H9 (cell line): Measurements from ENCODE around the gene PGBD5. TPM values are rescaled to one million over a fixed set of nuclear protein-coding genes. Genes with fewer than 3 reads are reported as not detected.

Source experiments
- DNase-seq: peaks from one replicate; pipeline ENCODE4 v3.0.0-alpha.2; 2017
- H2AFZ ChIP-seq: one replicate; pipeline ENCODE4 v1.6.1; 2013; ENCODE audit warnings: mild to moderate bottlenecking, low read length, control low read depth, moderate library complexity
- H2AK5ac ChIP-seq: 2 replicates; pipeline ENCODE4 v1.6.1; 2013; ENCODE audit warnings: low read length, control low read depth, mixed read lengths; ENCODE audit not compliant: insufficient read length
- H2BK120ac ChIP-seq: one replicate; pipeline ENCODE4 v1.6.1; 2013; ENCODE audit warnings: low read depth, mild to moderate bottlenecking, low read length, control low read depth, inconsistent platforms; ENCODE audit not compliant: poor library complexity, severe bottlenecking
- H2BK12ac ChIP-seq: 2 replicates; pipeline ENCODE4 v1.6.1; 2013; ENCODE audit warnings: low read length, control low read depth, mixed read lengths, low read depth; ENCODE audit not compliant: insufficient read length
- H2BK15ac ChIP-seq: 2 replicates; pipeline ENCODE4 v1.6.1; 2013; ENCODE audit warnings: low read depth, low read length, control low read depth
- H2BK20ac ChIP-seq: one replicate; pipeline ENCODE4 v1.6.1; 2013; ENCODE audit warnings: low read depth, mild to moderate bottlenecking, low read length, control low read depth, inconsistent platforms; ENCODE audit not compliant: poor library complexity, severe bottlenecking
- H2BK5ac ChIP-seq: 2 replicates; pipeline ENCODE4 v1.6.1; 2013; ENCODE audit warnings: low read length, control low read depth, mixed read lengths; ENCODE audit not compliant: insufficient read length
- H3K14ac ChIP-seq: 2 replicates; pipeline ENCODE4 v1.6.1; 2013; ENCODE audit warnings: low read length, control low read depth; ENCODE audit not compliant: insufficient read depth
- H3K18ac ChIP-seq: 2 replicates; pipeline ENCODE4 v1.6.1; 2013; ENCODE audit warnings: low read depth, mild to moderate bottlenecking, mixed read lengths, low read length, control low read depth; ENCODE audit not compliant: insufficient read length
- H3K23ac ChIP-seq: 2 replicates; pipeline ENCODE4 v1.6.1; 2013; ENCODE audit warnings: low read length, control low read depth, mixed read lengths, low read depth; ENCODE audit not compliant: insufficient read length
- H3K23me2 ChIP-seq: 2 replicates; pipeline ENCODE4 v1.6.1; 2013; ENCODE audit warnings: low read depth, mild to moderate bottlenecking, mixed read lengths, low read length, control low read depth; ENCODE audit not compliant: insufficient read length, poor library complexity, severe bottlenecking
- H3K27ac ChIP-seq: 2 replicates; pipeline ENCODE4 v1.5.1; 2013; ENCODE audit warnings: low read length, control low read depth, mixed read lengths, low read depth; ENCODE audit not compliant: insufficient read length
- H3K27me3 ChIP-seq: 2 replicates; pipeline ENCODE4 v1.6.1; 2013; ENCODE audit warnings: low read length, control low read depth, inconsistent platforms; ENCODE audit not compliant: insufficient read depth
- H3K4ac ChIP-seq: 2 replicates; pipeline ENCODE4 v1.6.1; 2013; ENCODE audit warnings: low read depth, mild to moderate bottlenecking, control low read depth, inconsistent platforms, low read length, moderate library complexity
- H3K4me1 ChIP-seq: 2 replicates; pipeline ENCODE4 v1.6.1; 2013; ENCODE audit warnings: low read length, control low read depth, inconsistent platforms; ENCODE audit not compliant: insufficient read depth
- H3K4me2 ChIP-seq: 2 replicates; pipeline ENCODE4 v1.6.1; 2013; ENCODE audit warnings: low read length, control low read depth, mixed read lengths; ENCODE audit not compliant: insufficient read length, insufficient read depth
- H3K56ac ChIP-seq: 2 replicates; pipeline ENCODE4 v1.6.1; 2013; ENCODE audit warnings: low read depth, mild to moderate bottlenecking, mixed read lengths, low read length, control low read depth; ENCODE audit not compliant: insufficient read length
- H3K79me1 ChIP-seq: 2 replicates; pipeline ENCODE4 v1.6.1; 2013; ENCODE audit warnings: low read depth, mild to moderate bottlenecking, moderate library complexity, low read length, control low read depth, inconsistent platforms; ENCODE audit not compliant: insufficient read depth, poor library complexity, severe bottlenecking
- H3K79me2 ChIP-seq: 2 replicates; pipeline ENCODE4 v1.6.1; 2013; ENCODE audit warnings: low read length, control low read depth, inconsistent platforms; ENCODE audit not compliant: insufficient read depth
- H3K9ac ChIP-seq: 2 replicates; pipeline ENCODE4 v1.6.1; 2013; ENCODE audit warnings: low read length, control low read depth, mixed read lengths; ENCODE audit not compliant: insufficient read length; ENCODE audit errors: extremely low read depth
- H3K9me3 ChIP-seq: one replicate; pipeline ENCODE4 v1.6.1; 2013; ENCODE audit warnings: low read depth, low read length, inconsistent platforms; ENCODE audit not compliant: control insufficient read depth
- H3T11ph ChIP-seq: one replicate; pipeline ENCODE4 v1.6.1; 2013; ENCODE audit warnings: mild to moderate bottlenecking, low read length, control low read depth, inconsistent platforms
- H4K20me1 ChIP-seq: one replicate; pipeline ENCODE4 v1.6.1; 2013; ENCODE audit not compliant: control insufficient read depth, insufficient read length, insufficient read depth
- H4K5ac ChIP-seq: 2 replicates; pipeline ENCODE4 v1.6.1; 2013; ENCODE audit warnings: low read depth, mild to moderate bottlenecking, mixed read lengths, low read length, control low read depth; ENCODE audit not compliant: insufficient read length
- H4K8ac ChIP-seq: replicated peaks from 2 replicates; pipeline ENCODE4 v1.6.1; 2013; ENCODE audit warnings: low read length, control low read depth, mixed read lengths, low read depth; ENCODE audit not compliant: insufficient read length
- H4K91ac ChIP-seq: 2 replicates; pipeline ENCODE4 v1.6.1; 2013; ENCODE audit warnings: low read depth, mild to moderate bottlenecking, moderate library complexity, mixed read lengths, low read length, control low read depth; ENCODE audit not compliant: insufficient read length
- H3K27ac Mint-ChIP-seq, 3 experiments: 2 replicates in 2 of 3; 3 replicates in 1 of 3; pipeline ENCODE4 v1.8.0; 2020 to 2021; ENCODE audit warnings: mixed read lengths in 3 of 3, mild to moderate bottlenecking in 1 of 3, moderate library complexity in 1 of 3
- H3K27me3 Mint-ChIP-seq: 2 replicates; pipeline ENCODE4 v1.8.0; 2021; ENCODE audit warnings: low read depth, mild to moderate bottlenecking, moderate library complexity, mixed read lengths
- H3K36me3 Mint-ChIP-seq, 3 experiments: 2 replicates in 2 of 3; 3 replicates in 1 of 3; pipeline ENCODE4 v1.8.0; 2020 to 2021; ENCODE audit warnings: low read depth in 3 of 3, mixed read lengths in 3 of 3; ENCODE audit not compliant: insufficient read depth in 1 of 3
- H3K4me1 Mint-ChIP-seq, 2 experiments: 2 replicates each; pipeline ENCODE4 v1.8.0; 2020; ENCODE audit warnings: mixed read lengths in 2 of 2
- H3K4me3 Mint-ChIP-seq, 2 experiments: 2 replicates in 1 of 2; 3 replicates in 1 of 2; pipeline ENCODE4 v1.8.0; 2020 to 2021; ENCODE audit warnings: mild to moderate bottlenecking in 2 of 2, mixed read lengths in 2 of 2, moderate library complexity in 1 of 2
- H3K9me3 Mint-ChIP-seq, 2 experiments: 2 replicates in 1 of 2; 3 replicates in 1 of 2; pipeline ENCODE4 v1.8.0; 2020; ENCODE audit warnings: mild to moderate bottlenecking in 2 of 2, mixed read lengths in 2 of 2, moderate library complexity in 1 of 2
- CTCF ChIP-seq: fragments of 200-600 bp; sonication (generic); conservative IDR thresholded peaks from 3 replicates; pipeline ENCODE4 v1.8.0; 2021; ENCODE audit warnings: antibody characterized with exemption, mild to moderate bottlenecking
- WGBS: extraction: QIAGEN DNeasy Blood & Tissue Kit; methylation state at CpG from one replicate; pipeline ENCODE4 v1.1.7; 2013; ENCODE audit warnings: missing lambda C conversion rate, low lambda C conversion rate, mixed read lengths; ENCODE audit not compliant: insufficient read length; ENCODE audit errors: extremely low coverage; 5-methylcytosine and 5-hydroxymethylcytosine counted together
- total RNA-seq: library from RNA; stranded (reverse); gene quantifications from 2 replicates; pipeline ENCODE4 v1.2.1, GENCODE V29; 2021

The PGBD5 gene
- total RNA-seq, 1 experiment from 2014 or later: 19.1 TPM

GRCh38 chr1:230430499-230430898 is 4.4 kb upstream of the PGBD5 start:
- no peak overlapping the region for H3K4me2 ChIP-seq
- no peak overlapping the region for H3K18ac ChIP-seq
- no peak overlapping the region for H2AK5ac ChIP-seq
- Mint-ChIP-seq H3K4me1 (peaks cover 28 to 40% of the 10 kb centered on the region in 2 experiments), H3K27ac (no peak overlapping the region), H3K9me3 (no peaks in the 10 kb centered on the region; a peak in 1 of 5 replicates), H3K27me3 (no peaks in the 10 kb centered on the region), H3K4me3 (no peak overlapping the region), H3K36me3 (no peaks in the 10 kb centered on the region)
- no peak overlapping the region for H4K8ac ChIP-seq
- H4K20me1 ChIP-seq: no peaks in the 10 kb centered on the region
- H3K27me3 ChIP-seq: no peaks in the 10 kb centered on the region
- no peak overlapping the region for H3K23ac ChIP-seq
- no peak overlapping the region for H3K14ac ChIP-seq
- no peak overlapping the region for H3K27ac ChIP-seq
- H3K4me1 ChIP-seq: peaks cover 8% of the 10 kb centered on the region
- no peak overlapping the region for H2BK120ac ChIP-seq
- WGBS: no CpG with 5 or more reads among the region's 1 CpG
- H3T11ph ChIP-seq: no peak overlapping the region
- H3K56ac ChIP-seq: no peak overlapping the region
- H2BK5ac ChIP-seq: no peak overlapping the region
- no peak overlapping the region for H2BK20ac ChIP-seq
- no peaks in the 10 kb centered on the region for H3K79me1 ChIP-seq
- no peak overlapping the region for H2BK15ac ChIP-seq
- no peak overlapping the region for H4K5ac ChIP-seq
- no peaks in the 10 kb centered on the region for H3K79me2 ChIP-seq
- H3K4ac ChIP-seq: no peak overlapping the region
- no peak overlapping the region for H3K9ac ChIP-seq
- no peak overlapping the region for H4K91ac ChIP-seq
- H3K9me3 ChIP-seq: no peaks in the 10 kb centered on the region
- H2BK12ac ChIP-seq: no peak overlapping the region
- TF ChIP-seq CTCF: no peak
- H2AFZ ChIP-seq: no peak overlapping the region
- no peaks in the 10 kb centered on the region for H3K23me2 ChIP-seq
- no peak for DNase-seq
